Placental epithelial cell (primary cell): ENCODE measurements around the gene NFIC. TPM values are rescaled to one million over a fixed set of nuclear protein-coding genes. Genes with fewer than 3 reads are reported as not detected.

Experiments
- small RNA-seq: library from RNA; depleted of rRNA; stranded (forward); fragments of <200 nt; gene quantifications from one replicate; pipeline ENCODE3, GENCODE V24; 2012
- total RNA-seq: library from RNA; depleted of rRNA; stranded (reverse); fragments of >200 nt; gene quantifications from 2 replicates; pipeline ENCODE4 v1.2.3, GENCODE V29; 2012

The NFIC gene
- total RNA-seq, result 15.8 and 16.9 TPM in 2 replicates

GRCh38 chr19:3365836-3366752 is at the start of gene NFIC:
Gene NFIC (plus strand): TSS chr19:3366583. CDS start chr19:3366637, 54 bp downstream.

GRCh38 chr19:3480383-3481091 is 114.2 kb downstream of the NFIC start, which contains the start of gene SMIM24:
Gene SMIM24 (minus strand): TSS chr19:3480525. CDS start chr19:3480463, 62 bp downstream.

GRCh38 chr19:3483226-3483628 is 116.8 kb downstream of the NFIC start, which contains the start of gene SMIM44:
Gene SMIM44 (minus strand): TSS chr19:3483441. CDS start chr19:3483403, 38 bp downstream.

GRCh38 chr19:3500429-3501101 is 134.2 kb downstream of the NFIC start, which contains the start of gene DOHH:
Gene DOHH (minus strand): TSS chr19:3500674. CDS start chr19:3496814, 3,860 bp downstream.

GRCh38 chr19:3505598-3506383 is 139.4 kb downstream of the NFIC start, which contains the start of gene FZR1:
Gene FZR1 (plus strand): TSS chr19:3506311. CDS start chr19:3522990, 16,679 bp downstream.

Small RNAs within 50 kb of the gene (small RNA-seq; reads per million reads assigned to genes)
- not detected for gene AC005514.1

Other genes starting within 250 kb of the NFIC start
- gene GNA15, start 230.6 kb upstream of the NFIC start, total RNA-seq, result 30.6 and 88.0 TPM in 2 replicates
- gene S1PR4, start 187.8 kb upstream of the NFIC start, total RNA-seq, result 0.11 and 0.39 TPM in 2 replicates
- 17.7 and 74.4 TPM in 2 replicates for gene NCLN, start 180.7 kb upstream of the NFIC start, total RNA-seq
- not detected in 2 replicates for gene CELF5, start 141.9 kb upstream of the NFIC start, total RNA-seq
- not detected in 2 replicates for gene SMIM24, start 113.9 kb downstream of the NFIC start, total RNA-seq
- gene SMIM44, start 116.9 kb downstream of the NFIC start, total RNA-seq, result not detected in 2 replicates
- 5.9 and 8.2 TPM in 2 replicates for gene DOHH, start 134.1 kb downstream of the NFIC start, total RNA-seq
- 72.6 and 86.3 TPM in 2 replicates for gene FZR1, start 139.7 kb downstream of the NFIC start, total RNA-seq
- gene TEKTIP1, start 172.6 kb downstream of the NFIC start, total RNA-seq, result 0.22 and 0.39 TPM in 2 replicates
- gene MFSD12, start 191.0 kb downstream of the NFIC start, total RNA-seq, result 92.3 and 93.4 TPM in 2 replicates
- 111 TPM in 2 replicates for gene HMG20B, start 206.4 kb downstream of the NFIC start, total RNA-seq
- under 0.01 TPM in 1 of 2 replicates, not detected in the other for gene GIPC3, start 218.9 kb downstream of the NFIC start, total RNA-seq
- gene TBXA2R, start 240.3 kb downstream of the NFIC start, total RNA-seq, result 4.3 and 6.7 TPM in 2 replicates